ENCODE measurements around the gene BCL11B. TPM values are rescaled to one million over a fixed set of nuclear protein-coding genes. Genes with fewer than 3 reads are reported as not detected.

The BCL11B gene
- total RNA-seq, 2 experiments from 2014 or later: not detected

DNA sequence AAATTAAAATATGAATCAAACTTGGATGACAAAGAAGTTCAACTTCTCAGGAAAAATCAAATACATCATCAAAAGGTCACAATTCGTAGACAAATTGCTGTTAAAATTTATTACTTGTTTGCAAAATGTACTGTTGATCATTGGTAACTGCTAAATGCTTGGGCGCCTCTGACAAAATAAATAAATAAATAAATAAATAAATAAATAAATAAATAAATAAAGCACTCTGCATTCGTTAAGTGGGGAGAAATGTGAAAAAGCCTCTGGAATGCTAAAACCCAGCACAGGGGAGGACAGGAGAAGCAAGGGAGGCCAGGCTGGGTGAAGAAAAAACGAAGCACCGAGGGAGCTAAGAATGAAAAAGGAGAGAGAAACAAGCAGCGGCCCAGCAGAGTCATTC, 115.2 kb downstream of the BCL11B start:
- intact Hi-C loops (cut with micrococcal nuclease; ENCODE audit: unreplicated experiment): no loop called here
- POLR2A ChIA-PET: no interaction called here

DNA sequence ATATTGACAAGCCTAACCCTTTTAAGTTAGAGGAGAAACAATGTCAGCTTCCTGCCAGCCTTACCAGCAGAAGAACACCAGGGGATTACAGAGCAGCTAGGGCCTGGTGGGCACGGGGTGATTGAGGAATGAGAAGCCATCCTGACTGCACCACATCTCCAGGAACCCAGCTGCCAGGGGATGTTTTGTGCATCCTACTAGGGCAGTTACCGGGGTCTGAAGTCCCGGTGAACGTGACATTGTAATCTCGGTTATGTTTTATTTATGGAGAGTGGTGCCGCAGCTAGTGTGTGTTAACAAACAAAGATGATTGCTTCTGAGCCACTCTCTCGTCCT, 115.9 kb downstream of the BCL11B start:
- POLR2A ChIA-PET: no interaction called here
- H3K79me2 ChIP-seq (ENCODE audit: insufficient read depth, low read depth, low read length): no peaks in the 10 kb centered on the region
- no peaks in the 10 kb centered on the region for H3K9me3 ChIP-seq (ENCODE audit: low read length)
- no peaks in the 10 kb centered on the region for H4K20me1 ChIP-seq (ENCODE audit: insufficient read depth, low read length)
- no peaks in the 10 kb centered on the region for H3K36me3 ChIP-seq (ENCODE audit: insufficient read depth, low read length)
- CTCF ChIA-PET (ENCODE audit: unreplicated experiment): no interaction called here
- H3K4me2 ChIP-seq (ENCODE audit: low read length): no peak overlapping the region
- no peak overlapping the region for H2AFZ ChIP-seq (ENCODE audit: low read length)
- H3K9me2 ChIP-seq (ENCODE audit: insufficient read depth, low read length): no peaks in the 10 kb centered on the region
- TF ChIP-seq EZH2phosphoT487 (IDR thresholded peaks at IDR 0.05; ENCODE audit: borderline replicate concordance, low read depth, low read length): no peak
- TF ChIP-seq, protein P1, sequence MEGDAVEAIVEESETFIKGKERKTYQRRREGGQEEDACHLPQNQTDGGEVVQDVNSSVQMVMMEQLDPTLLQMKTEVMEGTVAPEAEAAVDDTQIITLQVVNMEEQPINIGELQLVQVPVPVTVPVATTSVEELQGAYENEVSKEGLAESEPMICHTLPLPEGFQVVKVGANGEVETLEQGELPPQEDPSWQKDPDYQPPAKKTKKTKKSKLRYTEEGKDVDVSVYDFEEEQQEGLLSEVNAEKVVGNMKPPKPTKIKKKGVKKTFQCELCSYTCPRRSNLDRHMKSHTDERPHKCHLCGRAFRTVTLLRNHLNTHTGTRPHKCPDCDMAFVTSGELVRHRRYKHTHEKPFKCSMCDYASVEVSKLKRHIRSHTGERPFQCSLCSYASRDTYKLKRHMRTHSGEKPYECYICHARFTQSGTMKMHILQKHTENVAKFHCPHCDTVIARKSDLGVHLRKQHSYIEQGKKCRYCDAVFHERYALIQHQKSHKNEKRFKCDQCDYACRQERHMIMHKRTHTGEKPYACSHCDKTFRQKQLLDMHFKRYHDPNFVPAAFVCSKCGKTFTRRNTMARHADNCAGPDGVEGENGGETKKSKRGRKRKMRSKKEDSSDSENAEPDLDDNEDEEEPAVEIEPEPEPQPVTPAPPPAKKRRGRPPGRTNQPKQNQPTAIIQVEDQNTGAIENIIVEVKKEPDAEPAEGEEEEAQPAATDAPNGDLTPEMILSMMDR (conservative IDR thresholded peaks at IDR 0.05; ENCODE audit: low read length): no peak
- intact Hi-C loops (cut with micrococcal nuclease; ENCODE audit: unreplicated experiment): no loop called here
- no peak for DNase-seq (ENCODE audit: low spot score)
- no peak overlapping the region for H3K4me3 ChIP-seq (ENCODE audit: low read depth, low read length, poor library complexity, severe bottlenecking)
- BruUV-seq (replicated peaks): no TSS peak
- H3K4me1 ChIP-seq (ENCODE audit: insufficient read depth, low read length, poor library complexity, severe bottlenecking): no peaks in the 10 kb centered on the region
- H3K27ac ChIP-seq (ENCODE audit: low read depth, low read length, poor library complexity, severe bottlenecking): no peak overlapping the region

More for the DNA sequence above, 115.2 kb downstream of the BCL11B start:
- no peak for TF ChIP-seq EZH2phosphoT487 (IDR thresholded peaks at IDR 0.05; ENCODE audit: borderline replicate concordance, low read depth, low read length)
- TF ChIP-seq, protein P1 (conservative IDR thresholded peaks at IDR 0.05; ENCODE audit: low read length): no peak
- Histone ChIP-seq H3K36me3 (ENCODE audit: insufficient read depth, low read length) (no peaks in the 10 kb centered on the region), H4K20me1 (ENCODE audit: insufficient read depth, low read length) (no peaks in the 10 kb centered on the region), H3K27ac (ENCODE audit: low read depth, low read length, poor library complexity, severe bottlenecking) (no peak overlapping the region), H3K9me3 (ENCODE audit: low read length) (no peaks in the 10 kb centered on the region), H3K4me3 (ENCODE audit: low read depth, low read length, poor library complexity, severe bottlenecking) (no peak overlapping the region), H3K4me2 (ENCODE audit: low read length) (no peak overlapping the region), H3K79me2 (ENCODE audit: insufficient read depth, low read depth, low read length) (no peaks in the 10 kb centered on the region), H3K9me2 (ENCODE audit: insufficient read depth, low read length) (no peaks in the 10 kb centered on the region), H2AFZ (ENCODE audit: low read length) (no peak overlapping the region), H3K4me1 (ENCODE audit: insufficient read depth, low read length, poor library complexity, severe bottlenecking) (no peaks in the 10 kb centered on the region)
- no TSS peak for BruUV-seq (replicated peaks)
- CTCF ChIA-PET (ENCODE audit: unreplicated experiment): no interaction called here
- no peak for DNase-seq (ENCODE audit: low spot score)

DNA sequence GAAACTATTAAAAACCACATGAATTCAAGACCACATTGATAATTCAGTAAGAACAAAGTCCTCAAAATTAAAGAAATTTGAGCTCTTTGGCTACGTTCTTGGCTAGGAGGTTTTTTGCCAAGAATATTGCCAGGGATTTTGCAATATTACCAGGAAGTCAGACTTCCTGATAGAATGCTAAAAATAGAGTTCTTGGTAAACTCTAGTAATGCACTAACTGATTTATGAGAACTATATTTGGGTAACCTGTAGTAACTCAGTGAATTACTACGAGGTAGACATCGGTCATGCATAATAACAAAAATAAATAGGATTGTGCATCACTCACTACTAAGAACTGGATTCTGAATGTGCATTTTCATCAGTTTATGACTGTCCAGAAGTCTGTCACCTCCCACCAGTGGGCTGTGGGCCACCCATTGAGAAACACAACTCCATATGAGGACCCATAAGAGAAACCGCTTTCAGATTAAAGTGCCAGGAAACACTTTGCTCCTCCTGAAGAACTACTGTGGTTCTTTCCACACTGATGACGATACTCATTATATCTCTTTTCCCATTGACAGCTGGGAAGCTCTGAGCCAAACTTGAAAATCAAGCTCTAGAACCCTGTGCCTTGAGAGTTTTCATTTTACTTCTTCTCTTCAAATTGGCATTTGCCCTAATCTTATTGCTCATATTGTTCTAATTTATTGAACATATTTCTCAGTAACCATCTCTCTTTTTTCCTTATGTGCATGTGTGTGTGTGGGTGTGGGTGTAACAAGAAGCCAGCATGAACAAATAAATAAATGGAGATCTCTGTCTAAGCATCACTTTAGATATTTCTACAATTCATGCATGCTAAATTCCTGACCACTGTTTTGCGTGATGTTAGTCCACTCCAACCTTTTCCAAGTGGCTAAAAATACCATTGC, 116.6 kb downstream of the BCL11B start:
- CTCF ChIA-PET (ENCODE audit: unreplicated experiment): no interaction called here
- BruUV-seq (replicated peaks): no TSS peak
- DNase-seq (ENCODE audit: low spot score): no peak

More for the DNA sequence above, 116.6 kb downstream of the BCL11B start:
- no peaks in the 10 kb centered on the region for H3K4me1 ChIP-seq (ENCODE audit: insufficient read depth, low read length, poor library complexity, severe bottlenecking)
- H3K9me3 ChIP-seq (ENCODE audit: low read length): no peaks in the 10 kb centered on the region
- intact Hi-C loops (cut with micrococcal nuclease; ENCODE audit: unreplicated experiment): no loop called here
- H3K9me2 ChIP-seq (ENCODE audit: insufficient read depth, low read length): no peaks in the 10 kb centered on the region
- H3K4me2 ChIP-seq (ENCODE audit: low read length): no peak overlapping the region
- H3K27ac ChIP-seq (ENCODE audit: low read depth, low read length, poor library complexity, severe bottlenecking): no peak overlapping the region
- POLR2A ChIA-PET: no interaction called here
- no peaks in the 10 kb centered on the region for H4K20me1 ChIP-seq (ENCODE audit: insufficient read depth, low read length)
- no peak overlapping the region for H2AFZ ChIP-seq (ENCODE audit: low read length)
- H3K79me2 ChIP-seq (ENCODE audit: insufficient read depth, low read depth, low read length): no peaks in the 10 kb centered on the region
- H3K36me3 ChIP-seq (ENCODE audit: insufficient read depth, low read length): no peaks in the 10 kb centered on the region
- H3K4me3 ChIP-seq (ENCODE audit: low read depth, low read length, poor library complexity, severe bottlenecking): no peak overlapping the region
- TF ChIP-seq EZH2phosphoT487 (IDR thresholded peaks at IDR 0.05; ENCODE audit: borderline replicate concordance, low read depth, low read length): no peak
- TF ChIP-seq, protein P1 (conservative IDR thresholded peaks at IDR 0.05; ENCODE audit: low read length): no peak

Measured in OCI-LY7 (cell line).